Heart right ventricle (tissue), 16 donors: ENCODE data around the gene TOMT. TPM values are rescaled to one million over a fixed set of nuclear protein-coding genes. Genes with fewer than 3 reads are reported as not detected.
A peak's percentile ranks its signal among the peaks of the same experiment; 100 is the strongest.

Experiments used
- ATAC-seq, 8 donors: fragments of 200-7000 bp; cut with Tn5 transposase; one replicate each; pipeline ENCODE4 v1.9.1; 2020; ENCODE audit warnings: mild to moderate bottlenecking in 8 of 8, moderate library complexity in 8 of 8, moderate number of reproducible peaks in 1 of 8
- DNase-seq, 2 donors: peaks; one replicate each; pipeline ENCODE4 v3.0.0-alpha.2; 2020
- H3K27ac ChIP-seq, 10 donors: fragments of 200-600 bp; sonication (generic) in 2 of 10; one replicate each; pipeline versions ENCODE4 v1.5.0 to v1.8.0; 2020 to 2022; ENCODE audit warnings: mild to moderate bottlenecking in 3 of 10
- H3K27me3 ChIP-seq, 7 donors: fragments of 200-600 bp; one replicate each; pipeline ENCODE4 v1.8.0; 2021 to 2022; ENCODE audit warnings: mild to moderate bottlenecking in 2 of 7
- H3K36me3 ChIP-seq, 9 donors: fragments of 200-600 bp; sonication (generic) in 1 of 9; one replicate each; pipeline versions ENCODE4 v1.5.0 to v1.8.0; 2020 to 2022; ENCODE audit warnings: mild to moderate bottlenecking in 2 of 9
- H3K4me1 ChIP-seq, 9 donors: fragments of 200-600 bp; sonication (generic) in 1 of 9; one replicate each; pipeline versions ENCODE4 v1.5.0 to v1.8.0; 2020 to 2022; ENCODE audit warnings: mild to moderate bottlenecking in 4 of 9
- H3K4me3 ChIP-seq, 10 donors: fragments of 200-600 bp; sonication (generic) in 2 of 10; one replicate each; pipeline versions ENCODE4 v1.5.0 to v1.8.0; 2020 to 2022; ENCODE audit warnings: mild to moderate bottlenecking in 7 of 10, moderate library complexity in 2 of 10
- H3K9me3 ChIP-seq, 11 donors: fragments of 200-600 bp in 10 of 11; sonication (generic) in 2 of 11; one replicate each; pipeline versions ENCODE4 v1.5.0 to v1.8.0; 2013 to 2022; ENCODE audit warnings: mild to moderate bottlenecking in 2 of 11, control low read depth in 1 of 11, moderate library complexity in 1 of 11
- CTCF ChIP-seq, 9 donors: fragments of 200-600 bp; sonication (generic) in 2 of 9; IDR thresholded peaks; one replicate each; pipeline versions ENCODE4 v1.5.0 to v1.8.0; 2021 to 2022; ENCODE audit warnings: antibody characterized with exemption in 9 of 9, mild to moderate bottlenecking in 5 of 9, moderate library complexity in 1 of 9
- WGBS, 2 donors: extraction: QIAGEN DNeasy Blood & Tissue Kit; methylation state at CpG; one replicate each; pipeline ENCODE4 v1.1.7; 2013; ENCODE audit warnings: inconsistent platforms in 1 of 2; 5-methylcytosine and 5-hydroxymethylcytosine counted together
- intact Hi-C, 10 donors: fragments of 100-400 bp; cut with DNase I; formaldehyde crosslinking; loops; one replicate each; pipeline versions ENCODE4 v1.11.1 to v1.14.2; 2022
- polyA plus RNA-seq, 2 donors: library from polyadenylated mRNA; stranded (reverse); fragments of 200-250 nt; gene quantifications; one replicate each; pipeline ENCODE4 v1.2.3, GENCODE V29; 2013
- total RNA-seq, 10 donors: library from RNA; stranded (reverse); fragmentation: NEBNext Ultra II Directional in 3 of 10; extraction: Animal tissue kit (Norgen Biotek cat#: 25700) in 3 of 10; gene quantifications; one replicate each; pipeline versions ENCODE4 v1.2.1 to v1.2.4, GENCODE V29; 2021 to 2023
- donor health status: Arrhythmogenic right ventricular cardiomyopathy.
- donor health status: ischemic (EF 13 %, LVEDD 7.1; RV severe dilation, severe dysfunction).
- donor health status: healthy with polysubstance abuse.
- donor health status: DM: no; HTN: yes; CAD: no.
- donor health status: DM: no; HTN: no; CAD: no.
- donor health status: ischemic (EF 25% LVEDD 6.9; RV normal size, moderate dysfunction).
- donor health status: ischemic (EF 25% LVEDD 5.7; RV mildly dilated, moderate dysfunction).
- donor health status: healthy.
- donor health status: DM: yes; HTN: yes; CAD: no.
- donor health status: Ischemic cardiomyopathy.
- donor health status: ischemic (EF 35%, LVEDD 5.7; RV mildly dilated, moderate dysfunction).
- donor health status: nonischemic (EF 11% LVEDD 7.7; RV severe dilation, severe dysfunction).
- donor health status: DM: yes; HTN: yes; CAD: no.
- donor health status: PGD.
- donor health status: ischemic (EF 29% LVEDD 5.4; RV normal size, mild dysfunction).
- donor health status: nonischemic (EF 23%, LVEDD 6.1; RV moderate dilation, normal function).

TOMT gene
- total and polyA plus RNA-seq, 12 donors = 0.21 TPM; not detected in 11

DNA sequence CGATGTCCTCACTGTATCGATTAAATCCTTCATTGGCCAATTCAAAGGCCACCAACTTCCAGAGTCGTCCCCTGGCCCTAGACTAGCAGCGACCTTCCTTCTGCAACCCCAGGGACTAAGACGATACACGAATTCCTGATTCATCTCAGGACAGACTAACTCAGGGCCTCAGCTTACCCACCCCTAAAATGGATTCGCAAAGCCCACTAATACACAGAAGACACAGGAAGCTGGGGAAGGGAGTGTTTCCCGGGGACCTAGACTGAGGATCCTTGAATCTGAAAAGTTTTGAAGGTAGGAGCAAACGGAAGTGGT is 3.1 kb upstream of the TOMT start:
- WGBS, 2 donors = 2 to 4% methylated on average over 9 of the region's 9 CpGs
- peaks cover 0 to 47% (median 14%) of the 10 kb centered on the region in 9 donors for H3K36me3 ChIP-seq
- peaks cover 6 to 51% (median 38%) of the 10 kb centered on the region in 9 donors for H3K4me1 ChIP-seq
- no peaks in the 10 kb centered on the region for H3K9me3 ChIP-seq
- peak in 3 of 8 donors; percentile 1 to 5 (median 3) for ATAC-seq
- no peaks in the 10 kb centered on the region for H3K27me3 ChIP-seq
- TF ChIP-seq CTCF (IDR thresholded peaks at IDR 0.05) = no peak
- H3K27ac ChIP-seq = peak overlapping the region; percentile 79 to 99 (median 96)
- peak overlapping the region; percentile 59 to 99 (median 80) for H3K4me3 ChIP-seq
- intact Hi-C loops = loop anchor here in 1 of 10 donors (10.0 kb wide), 1 partner anchor 332 kb away; the partner anchor contains the start of gene CLPB
- no peak for DNase-seq

DNA sequence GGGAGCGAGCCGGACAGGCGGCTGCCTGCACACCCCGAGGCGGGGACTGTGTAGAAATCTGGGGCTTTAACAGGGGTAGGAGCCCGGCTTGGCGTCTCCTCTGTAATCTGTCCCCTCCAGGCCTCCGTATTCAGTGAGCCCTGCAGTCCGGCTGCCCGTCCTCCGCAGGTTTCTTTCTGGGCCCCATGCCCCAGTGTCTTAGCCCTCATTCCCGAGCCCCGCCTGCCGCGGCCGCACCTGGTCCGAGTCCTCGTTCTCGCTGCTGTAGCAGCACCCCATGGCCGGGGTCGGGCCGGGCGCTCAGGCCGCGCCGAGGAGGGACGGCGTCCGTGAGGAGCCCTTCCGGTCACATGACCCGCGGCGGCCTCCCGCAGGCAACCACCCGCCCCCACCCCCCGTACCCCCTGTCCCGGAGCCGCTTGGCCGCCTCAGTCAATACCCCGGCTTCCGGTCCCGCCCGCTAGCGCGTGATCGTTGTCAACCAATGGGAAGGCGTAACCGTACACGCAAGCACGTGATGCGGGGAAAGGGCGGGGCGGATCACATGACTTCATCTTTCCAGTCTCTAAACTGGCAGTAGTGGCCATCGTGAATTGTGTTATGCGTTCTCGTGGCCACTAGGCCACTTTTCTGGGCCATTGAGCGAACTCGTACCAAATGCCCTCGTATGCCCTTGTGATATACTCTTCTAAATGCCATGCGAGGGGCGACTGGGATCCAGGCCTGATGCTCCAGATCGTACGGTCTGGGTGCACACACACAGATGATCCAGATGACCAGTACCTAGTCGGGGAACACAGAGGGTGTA is 2.6 kb upstream of the TOMT start, which contains the start of gene LAMTOR1:
Gene LAMTOR1, minus strand, starts transcription at position 352 of the 808 bp plus-strand sequence. Its CDS starts 73 bp downstream, at position 279.
- H3K9me3 ChIP-seq = no peaks in the 10 kb centered on the region
- ATAC-seq (peak; percentile 97 to 99 (median 99)), DNase-seq (peak; percentile 99 to 100)
- peak within 1 kb of the TSS; percentile 59 to 99 (median 80) for H3K4me3 ChIP-seq
- peak within 1 kb of the TSS; percentile 79 to 99 (median 96) for H3K27ac ChIP-seq
- WGBS, 2 donors = 2 to 3% methylated on average over 64 of the region's 64 CpGs
- peaks cover 6 to 51% (median 38%) of the 10 kb centered on the region in 9 donors for H3K4me1 ChIP-seq
- TF ChIP-seq CTCF (IDR thresholded peaks at IDR 0.05) = peak; percentile 11 to 56 (median 39)
- H3K36me3 ChIP-seq = peaks cover 0 to 46% (median 10%) of the 10 kb centered on the region in 9 donors
- H3K27me3 ChIP-seq = no peaks in the 10 kb centered on the region
- intact Hi-C loops = loop anchor here in 3 of 10 donors (1.0 to 10.0 kb wide), 2 partner anchors 9 to 332 kb away; partner anchors contain the start of genes ANAPC15 (in 2 of the 3) and CLPB (in 1 of the 3)

DNA sequence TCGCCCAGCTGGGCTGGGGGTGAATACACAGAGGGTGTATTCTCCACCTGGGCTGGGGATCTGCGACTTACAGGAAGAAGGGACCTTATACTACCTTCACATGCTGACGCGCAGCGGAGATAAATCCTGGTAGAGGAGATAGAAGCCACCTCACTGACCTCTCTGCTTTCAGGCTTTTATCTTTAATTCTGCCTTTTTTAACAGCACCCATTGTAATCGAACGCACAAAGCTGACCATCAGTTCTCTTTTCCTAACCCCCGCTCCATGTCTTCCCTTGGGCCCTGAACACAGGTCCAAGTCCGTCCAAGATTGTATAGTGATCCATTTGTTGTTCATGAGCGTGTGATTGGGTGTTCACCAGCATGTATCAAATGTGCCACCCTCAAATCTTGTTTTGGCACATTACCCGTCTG is 2.0 kb upstream of the TOMT start:
- Histone ChIP-seq H3K9me3 (no peaks in the 10 kb centered on the region), H3K27ac (peak overlapping the region in 9 of 10 donors; percentile 87 to 99 (median 96)), H3K36me3 (peaks cover 0 to 46% (median 4%) of the 10 kb centered on the region in 9 donors), H3K4me3 (peak overlapping the region in 9 of 10 donors; percentile 30 to 99 (median 81)), H3K4me1 (peaks cover 6 to 48% (median 38%) of the 10 kb centered on the region in 9 donors), H3K27me3 (no peaks in the 10 kb centered on the region)
- TF ChIP-seq CTCF (IDR thresholded peaks at IDR 0.05) = no peak
- DNase-seq = no peak
- intact Hi-C loops = loop anchor here in 3 of 10 donors (1.0 to 10.0 kb wide), 2 partner anchors 9 to 331 kb away; partner anchors contain the start of genes ANAPC15 (in 2 of the 3) and CLPB (in 1 of the 3)
- 79 to 82% methylated on average over 11 of the region's 11 CpGs for WGBS, 2 donors
- no peak for ATAC-seq
